ENCODE results near the gene CCDC47.

GRCh38 chr17:63714550-63715277 is 58.7 kb downstream of the CCDC47 start:
- TF ChIP-seq CTCF (IDR thresholded peaks at IDR 0.05) (no peak), POLR2A (IDR thresholded peaks at IDR 0.05) (no peak)

Data from adrenal gland (tissue), 5 donors.